ENCODE results near the gene PDLIM5.

DNA sequence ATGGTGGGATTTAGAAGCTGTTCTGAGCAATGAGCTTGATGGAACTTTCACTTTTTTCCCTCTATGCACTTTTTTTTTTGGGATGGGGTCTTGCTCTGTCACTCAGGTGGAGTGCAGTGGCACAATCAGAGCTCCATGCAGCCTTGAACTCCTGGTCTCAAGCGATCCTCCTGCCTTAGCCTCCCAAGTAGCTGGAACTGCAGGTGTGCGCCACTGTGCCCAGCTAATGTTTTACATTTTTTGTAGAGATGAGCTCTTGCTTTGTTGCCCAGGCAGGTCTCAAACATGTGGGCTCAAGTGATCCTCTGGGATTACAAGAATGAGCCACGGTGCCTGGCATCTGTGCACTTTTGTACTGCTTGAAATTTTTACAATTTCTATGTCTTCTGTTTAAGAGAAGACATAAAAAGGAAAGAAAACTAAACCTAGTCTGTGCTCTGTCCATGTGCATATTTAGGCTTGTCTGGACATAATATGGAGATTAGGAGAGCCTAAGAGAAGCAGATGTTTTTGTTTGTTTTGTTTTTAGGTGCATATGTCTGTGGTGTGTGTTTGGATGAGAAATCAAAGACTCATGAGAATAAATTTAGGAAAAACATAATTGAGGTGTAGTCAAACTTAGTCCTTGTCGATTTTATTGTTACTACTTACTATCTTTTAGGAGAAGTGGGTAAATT is 16.5 kb downstream of the PDLIM5 start:
- TF ChIP-seq, protein P1, sequence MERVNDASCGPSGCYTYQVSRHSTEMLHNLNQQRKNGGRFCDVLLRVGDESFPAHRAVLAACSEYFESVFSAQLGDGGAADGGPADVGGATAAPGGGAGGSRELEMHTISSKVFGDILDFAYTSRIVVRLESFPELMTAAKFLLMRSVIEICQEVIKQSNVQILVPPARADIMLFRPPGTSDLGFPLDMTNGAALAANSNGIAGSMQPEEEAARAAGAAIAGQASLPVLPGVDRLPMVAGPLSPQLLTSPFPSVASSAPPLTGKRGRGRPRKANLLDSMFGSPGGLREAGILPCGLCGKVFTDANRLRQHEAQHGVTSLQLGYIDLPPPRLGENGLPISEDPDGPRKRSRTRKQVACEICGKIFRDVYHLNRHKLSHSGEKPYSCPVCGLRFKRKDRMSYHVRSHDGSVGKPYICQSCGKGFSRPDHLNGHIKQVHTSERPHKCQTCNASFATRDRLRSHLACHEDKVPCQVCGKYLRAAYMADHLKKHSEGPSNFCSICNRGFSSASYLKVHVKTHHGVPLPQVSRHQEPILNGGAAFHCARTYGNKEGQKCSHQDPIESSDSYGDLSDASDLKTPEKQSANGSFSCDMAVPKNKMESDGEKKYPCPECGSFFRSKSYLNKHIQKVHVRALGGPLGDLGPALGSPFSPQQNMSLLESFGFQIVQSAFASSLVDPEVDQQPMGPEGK (CRISPR knock-in tag; IDR thresholded peaks at IDR 0.05; ENCODE audit: borderline replicate concordance) = no peak
- TF ChIP-seq ARNTL (CRISPR knock-in tag; IDR thresholded peaks at IDR 0.05; ENCODE audit: borderline replicate concordance, low read depth) = no peak
- TF ChIP-seq, protein P2, sequence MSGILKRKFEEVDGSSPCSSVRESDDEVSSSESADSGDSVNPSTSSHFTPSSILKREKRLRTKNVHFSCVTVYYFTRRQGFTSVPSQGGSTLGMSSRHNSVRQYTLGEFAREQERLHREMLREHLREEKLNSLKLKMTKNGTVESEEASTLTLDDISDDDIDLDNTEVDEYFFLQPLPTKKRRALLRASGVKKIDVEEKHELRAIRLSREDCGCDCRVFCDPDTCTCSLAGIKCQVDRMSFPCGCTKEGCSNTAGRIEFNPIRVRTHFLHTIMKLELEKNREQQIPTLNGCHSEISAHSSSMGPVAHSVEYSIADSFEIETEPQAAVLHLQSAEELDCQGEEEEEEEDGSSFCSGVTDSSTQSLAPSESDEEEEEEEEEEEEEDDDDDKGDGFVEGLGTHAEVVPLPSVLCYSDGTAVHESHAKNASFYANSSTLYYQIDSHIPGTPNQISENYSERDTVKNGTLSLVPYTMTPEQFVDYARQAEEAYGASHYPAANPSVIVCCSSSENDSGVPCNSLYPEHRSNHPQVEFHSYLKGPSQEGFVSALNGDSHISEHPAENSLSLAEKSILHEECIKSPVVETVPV (CRISPR knock-in tag; IDR thresholded peaks at IDR 0.05) = no peak
- TF ChIP-seq RARB (CRISPR knock-in tag; IDR thresholded peaks at IDR 0.05) = no peak
- TF ChIP-seq ZC3H10 (CRISPR knock-in tag; IDR thresholded peaks at IDR 0.05) = no peak
- TF ChIP-seq CSDC2 (CRISPR knock-in tag; IDR thresholded peaks at IDR 0.05) = no peak
- TF ChIP-seq, protein P3, sequence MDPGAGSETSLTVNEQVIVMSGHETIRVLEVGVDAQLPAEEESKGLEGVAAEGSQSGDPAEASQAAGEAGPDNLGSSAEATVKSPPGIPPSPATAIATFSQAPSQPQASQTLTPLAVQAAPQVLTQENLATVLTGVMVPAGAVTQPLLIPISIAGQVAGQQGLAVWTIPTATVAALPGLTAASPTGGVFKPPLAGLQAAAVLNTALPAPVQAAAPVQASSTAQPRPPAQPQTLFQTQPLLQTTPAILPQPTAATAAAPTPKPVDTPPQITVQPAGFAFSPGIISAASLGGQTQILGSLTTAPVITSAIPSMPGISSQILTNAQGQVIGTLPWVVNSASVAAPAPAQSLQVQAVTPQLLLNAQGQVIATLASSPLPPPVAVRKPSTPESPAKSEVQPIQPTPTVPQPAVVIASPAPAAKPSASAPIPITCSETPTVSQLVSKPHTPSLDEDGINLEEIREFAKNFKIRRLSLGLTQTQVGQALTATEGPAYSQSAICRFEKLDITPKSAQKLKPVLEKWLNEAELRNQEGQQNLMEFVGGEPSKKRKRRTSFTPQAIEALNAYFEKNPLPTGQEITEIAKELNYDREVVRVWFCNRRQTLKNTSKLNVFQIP (CRISPR knock-in tag; IDR thresholded peaks at IDR 0.05; ENCODE audit: borderline replicate concordance, low read depth) = no peak

All from SK-N-SH treated with all-trans-retinoic acid at 6 μM for 48 hours (cell line).